ENCODE data around the gene CCL24. TPM values are rescaled to one million over a fixed set of nuclear protein-coding genes. Genes with fewer than 3 reads are reported as not detected.
"Not testable (repeated sequence)": the region's sequence is repeated elsewhere in the genome, so short reads cannot be mapped to it uniquely, and the experiment has no call there.

CCL24 gene
- total RNA-seq, 1 donor from 2014 or later, result not detected

DNA sequence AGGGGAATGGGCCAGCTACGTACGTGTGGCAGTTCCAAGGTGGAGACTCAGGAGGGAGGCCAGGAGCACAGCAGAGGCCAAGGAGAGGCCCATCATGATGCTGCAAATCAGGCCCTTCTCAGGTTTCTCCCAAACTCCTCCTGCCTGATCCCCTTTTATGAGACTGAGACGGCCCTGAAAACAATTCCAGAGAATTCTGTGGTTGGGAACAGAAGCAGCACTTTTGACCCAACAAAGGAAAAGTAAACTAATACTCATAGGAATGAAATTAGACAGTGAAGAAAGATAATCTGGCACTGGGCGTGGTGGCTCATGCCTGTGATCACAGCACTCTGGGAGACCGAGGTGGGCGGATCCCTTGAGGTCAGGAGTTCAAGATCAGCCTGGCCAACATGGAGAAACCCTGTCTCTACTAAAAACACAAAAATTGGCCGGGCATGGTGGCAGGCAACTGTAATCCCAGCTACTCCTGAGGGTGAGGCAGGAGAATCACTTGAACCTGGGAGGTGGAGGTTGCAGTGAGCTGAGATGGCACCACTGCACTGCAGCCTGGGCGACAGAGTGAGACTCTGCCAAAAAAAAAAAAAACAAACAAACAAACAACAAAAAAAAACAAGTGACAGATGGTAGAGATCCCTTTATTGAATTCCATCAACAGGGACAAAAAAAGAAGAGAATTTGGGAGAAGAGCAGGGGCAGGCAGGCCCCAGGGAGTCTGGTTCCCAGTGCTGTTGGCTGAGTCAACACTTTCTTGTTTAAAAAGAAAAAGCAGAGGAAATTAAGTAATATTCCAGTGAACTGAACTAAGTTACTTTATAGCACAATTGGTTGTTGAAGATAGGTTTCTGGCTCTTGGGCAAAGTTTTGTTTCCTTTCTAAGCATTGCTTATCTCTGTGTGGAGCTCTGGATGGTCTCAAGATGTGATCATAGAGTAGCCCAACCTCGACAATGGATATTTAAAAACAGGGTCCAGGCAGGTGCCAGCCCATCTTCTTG, 41.2 kb downstream of the CCL24 start, which contains the start of gene CCL26:
Gene CCL26 (minus strand): TSS at position 131 of the 997 bp plus-strand sequence. CDS start 35 bp downstream, at position 96.
- Histone ChIP-seq H3K27me3 (ENCODE audit: control insufficient read depth, insufficient read depth, low read length) (no peaks in the 10 kb centered on the region), H3K4me3 (ENCODE audit: low read depth, low read length) (no peak within 1 kb of the TSS), H3K36me3 (ENCODE audit: control insufficient read depth, insufficient read depth, low read length) (no peaks in the 10 kb centered on the region)
- DNase-seq (ENCODE audit: low read depth), result peak; percentile 19
- TF ChIP-seq, protein P1, sequence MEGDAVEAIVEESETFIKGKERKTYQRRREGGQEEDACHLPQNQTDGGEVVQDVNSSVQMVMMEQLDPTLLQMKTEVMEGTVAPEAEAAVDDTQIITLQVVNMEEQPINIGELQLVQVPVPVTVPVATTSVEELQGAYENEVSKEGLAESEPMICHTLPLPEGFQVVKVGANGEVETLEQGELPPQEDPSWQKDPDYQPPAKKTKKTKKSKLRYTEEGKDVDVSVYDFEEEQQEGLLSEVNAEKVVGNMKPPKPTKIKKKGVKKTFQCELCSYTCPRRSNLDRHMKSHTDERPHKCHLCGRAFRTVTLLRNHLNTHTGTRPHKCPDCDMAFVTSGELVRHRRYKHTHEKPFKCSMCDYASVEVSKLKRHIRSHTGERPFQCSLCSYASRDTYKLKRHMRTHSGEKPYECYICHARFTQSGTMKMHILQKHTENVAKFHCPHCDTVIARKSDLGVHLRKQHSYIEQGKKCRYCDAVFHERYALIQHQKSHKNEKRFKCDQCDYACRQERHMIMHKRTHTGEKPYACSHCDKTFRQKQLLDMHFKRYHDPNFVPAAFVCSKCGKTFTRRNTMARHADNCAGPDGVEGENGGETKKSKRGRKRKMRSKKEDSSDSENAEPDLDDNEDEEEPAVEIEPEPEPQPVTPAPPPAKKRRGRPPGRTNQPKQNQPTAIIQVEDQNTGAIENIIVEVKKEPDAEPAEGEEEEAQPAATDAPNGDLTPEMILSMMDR (IDR thresholded peaks at IDR 0.05; ENCODE audit: insufficient read depth, low read length, poor library complexity, severe bottlenecking), result no peak

DNA sequence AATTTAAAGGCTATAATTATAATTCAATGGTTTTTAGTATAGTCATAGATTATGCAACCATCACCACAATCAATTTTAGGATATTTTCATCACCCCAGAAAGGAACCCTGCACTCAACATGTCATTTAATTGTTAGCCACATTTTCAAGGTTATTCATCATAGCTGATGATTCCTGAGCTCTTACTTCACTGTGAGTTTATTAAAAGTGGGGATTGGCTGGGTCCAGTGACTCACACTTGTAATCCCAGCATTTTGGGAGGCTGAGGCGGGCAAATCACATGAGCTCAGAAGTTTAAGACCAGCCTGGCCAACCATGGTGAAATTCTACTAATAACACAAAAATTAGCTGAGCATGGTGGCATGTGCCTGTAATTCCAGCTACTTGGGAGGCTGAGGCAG, 42.4 kb downstream of the CCL24 start:
- DNase-seq (ENCODE audit: low read depth), result no peak
- TF ChIP-seq, protein P1 (IDR thresholded peaks at IDR 0.05; ENCODE audit: insufficient read depth, low read length, poor library complexity, severe bottlenecking), result no peak
- Histone ChIP-seq H3K36me3 (ENCODE audit: control insufficient read depth, insufficient read depth, low read length) (no peaks in the 10 kb centered on the region), H3K4me3 (ENCODE audit: low read depth, low read length) (no peak overlapping the region), H3K27me3 (ENCODE audit: control insufficient read depth, insufficient read depth, low read length) (no peaks in the 10 kb centered on the region)

DNA sequence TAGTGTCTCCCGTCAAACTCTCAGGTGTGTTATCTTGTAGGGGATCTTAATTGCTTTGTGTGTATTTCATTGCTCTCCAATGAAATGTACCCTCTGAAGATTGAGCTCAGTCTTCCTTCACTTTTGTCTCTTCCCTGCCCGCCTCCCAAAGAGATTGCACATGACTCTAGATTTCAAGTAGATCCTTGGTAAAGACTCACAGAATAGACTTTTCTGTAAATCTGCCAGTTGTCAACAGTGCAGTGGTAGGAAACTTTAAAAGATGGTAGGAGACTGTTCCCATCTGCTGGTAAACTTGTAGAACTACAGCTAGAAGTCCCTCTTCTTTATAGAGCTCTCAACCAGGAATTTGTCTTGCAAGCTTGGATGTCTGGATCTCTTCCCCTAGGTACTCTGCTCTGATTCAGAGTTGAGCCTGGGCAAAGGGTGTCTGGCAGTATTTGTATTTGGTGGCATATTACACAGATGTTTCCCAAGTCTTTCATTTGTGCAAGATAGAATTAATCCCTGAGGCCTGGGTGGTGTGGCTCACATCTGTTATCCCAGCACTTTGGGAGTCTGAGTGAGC, 51.2 kb downstream of the CCL24 start:
- peak; percentile 26 for DNase-seq (ENCODE audit: low read depth)

DNA sequence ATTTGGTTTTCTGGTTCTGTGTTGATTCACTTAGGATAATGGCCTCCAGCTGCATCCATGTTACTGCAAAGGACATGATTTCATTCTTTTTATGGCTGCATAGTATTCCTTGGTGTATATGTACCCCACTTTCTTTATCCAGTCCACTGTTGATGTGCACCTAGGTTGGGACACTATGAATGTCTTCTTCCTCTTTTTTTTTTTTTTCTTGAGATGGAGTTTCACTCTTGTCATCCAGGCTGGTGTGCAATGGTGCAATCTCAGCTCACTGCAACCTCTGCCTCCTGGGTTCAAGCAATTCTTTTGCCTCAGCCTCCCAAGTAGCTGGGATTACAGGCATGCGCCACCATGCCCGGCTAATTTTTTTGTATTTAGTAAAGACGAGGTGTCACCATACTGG, 51.8 kb downstream of the CCL24 start:
- H3K27me3 ChIP-seq (ENCODE audit: control insufficient read depth, insufficient read depth, low read length); H3K4me3 ChIP-seq (ENCODE audit: low read depth, low read length); H3K36me3 ChIP-seq (ENCODE audit: control insufficient read depth, insufficient read depth, low read length); DNase-seq (ENCODE audit: low read depth): not testable (repeated sequence)

More for the DNA sequence above, 51.2 kb downstream of the CCL24 start:
- Histone ChIP-seq H3K4me3 (ENCODE audit: low read depth, low read length) (no peak overlapping the region), H3K36me3 (ENCODE audit: control insufficient read depth, insufficient read depth, low read length) (no peaks in the 10 kb centered on the region), H3K27me3 (ENCODE audit: control insufficient read depth, insufficient read depth, low read length) (no peaks in the 10 kb centered on the region)
- TF ChIP-seq, protein P1 (IDR thresholded peaks at IDR 0.05; ENCODE audit: insufficient read depth, low read length, poor library complexity, severe bottlenecking), result peak; percentile 69

Other genes with a start within 250 kb of the CCL24 start
- 10.6 and 12.4 TPM in 2 replicates for gene HIP1, start 74.9 kb downstream of the CCL24 start, total RNA-seq
- gene CCL26, start 41.6 kb downstream of the CCL24 start, total RNA-seq, result not detected in 2 replicates
- 60.0 and 71.7 TPM in 2 replicates for gene RHBDD2, start 65.2 kb upstream of the CCL24 start, total RNA-seq
- gene POR, start 101.3 kb upstream of the CCL24 start, total RNA-seq, result 74.0 and 88.0 TPM in 2 replicates
- 17.4 and 24.2 TPM in 2 replicates for gene TMEM120A, start 180.8 kb upstream of the CCL24 start, total RNA-seq
- gene STYXL1, start 234.2 kb upstream of the CCL24 start, total RNA-seq, result 58.1 and 71.7 TPM in 2 replicates
- 109 and 112 TPM in 2 replicates for gene MDH2, start 234.3 kb upstream of the CCL24 start, total RNA-seq